K562 (cell line): ENCODE results near the gene PACSIN1.

Experiments
- NFE2L1 ChIP-seq: fragments of 450-650 bp; IDR thresholded peaks from 2 replicates; pipeline ENCODE4 v1.6.1; 2016; ENCODE audit warnings: missing genetic modification characterization, low read depth, mild to moderate bottlenecking, missing compliant biosample characterization, moderate library complexity, borderline replicate concordance
- TF ChIP-seq, protein P1 (sequence below), 3 experiments: IDR thresholded peaks in 2 of 3; conservative IDR thresholded peaks in 1 of 3; 2 replicates each; pipeline ENCODE4 v1.5.1; 2011 to 2012; ENCODE audit warnings: low read length in 3 of 3, mild to moderate bottlenecking in 3 of 3, control low read depth in 2 of 3, improper control_type of control experiment in 1 of 3, inconsistent platforms in 1 of 3, low read depth in 1 of 3, mixed read lengths in 1 of 3, moderate library complexity in 1 of 3; ENCODE audit not compliant: insufficient read depth in 2 of 3

DNA sequence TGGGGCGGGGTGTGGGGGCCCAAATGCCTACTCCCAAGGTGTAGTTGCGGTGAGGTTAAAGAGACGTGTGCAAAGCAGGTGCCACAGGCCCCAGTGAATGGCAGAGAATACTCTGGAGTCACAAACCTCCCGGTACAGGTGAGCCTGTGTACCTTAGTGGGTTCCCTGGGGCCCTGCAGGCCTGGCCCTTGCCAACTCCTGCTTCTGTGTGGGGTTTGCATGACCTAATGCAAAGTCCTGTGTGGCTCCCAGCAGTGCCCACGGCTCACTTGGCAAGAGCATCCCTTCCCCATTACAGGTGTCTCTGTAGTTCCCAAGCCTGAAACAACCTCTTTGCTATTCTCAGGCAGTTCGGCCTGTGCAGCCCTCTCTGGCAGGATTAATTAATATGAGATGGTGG, 72.7 kb downstream of the PACSIN1 start:
- no peak for TF ChIP-seq NFE2L1 (tag)
- TF ChIP-seq, protein P1, sequence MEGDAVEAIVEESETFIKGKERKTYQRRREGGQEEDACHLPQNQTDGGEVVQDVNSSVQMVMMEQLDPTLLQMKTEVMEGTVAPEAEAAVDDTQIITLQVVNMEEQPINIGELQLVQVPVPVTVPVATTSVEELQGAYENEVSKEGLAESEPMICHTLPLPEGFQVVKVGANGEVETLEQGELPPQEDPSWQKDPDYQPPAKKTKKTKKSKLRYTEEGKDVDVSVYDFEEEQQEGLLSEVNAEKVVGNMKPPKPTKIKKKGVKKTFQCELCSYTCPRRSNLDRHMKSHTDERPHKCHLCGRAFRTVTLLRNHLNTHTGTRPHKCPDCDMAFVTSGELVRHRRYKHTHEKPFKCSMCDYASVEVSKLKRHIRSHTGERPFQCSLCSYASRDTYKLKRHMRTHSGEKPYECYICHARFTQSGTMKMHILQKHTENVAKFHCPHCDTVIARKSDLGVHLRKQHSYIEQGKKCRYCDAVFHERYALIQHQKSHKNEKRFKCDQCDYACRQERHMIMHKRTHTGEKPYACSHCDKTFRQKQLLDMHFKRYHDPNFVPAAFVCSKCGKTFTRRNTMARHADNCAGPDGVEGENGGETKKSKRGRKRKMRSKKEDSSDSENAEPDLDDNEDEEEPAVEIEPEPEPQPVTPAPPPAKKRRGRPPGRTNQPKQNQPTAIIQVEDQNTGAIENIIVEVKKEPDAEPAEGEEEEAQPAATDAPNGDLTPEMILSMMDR (IDR thresholded peaks at IDR 0.05 in 2 of 3, conservative IDR thresholded peaks at IDR 0.05 in 1 of 3; ENCODE audit: insufficient read depth in 2 of 3, low read depth in 1 of 3, low read length in 3 of 3) = no peak
